ENCODE measurements around the gene CLCNKB. TPM values are rescaled to one million over a fixed set of nuclear protein-coding genes. Genes with fewer than 3 reads are reported as not detected.
A peak's percentile ranks its signal among the peaks of the same experiment; 100 is the strongest.
"Not testable (repeated sequence)": the region's sequence is repeated elsewhere in the genome, so short reads cannot be mapped to it uniquely, and the experiment has no call there.

Gene CLCNKB
- total RNA-seq, 1 donor from 2014 or later = 1.6 TPM

DNA sequence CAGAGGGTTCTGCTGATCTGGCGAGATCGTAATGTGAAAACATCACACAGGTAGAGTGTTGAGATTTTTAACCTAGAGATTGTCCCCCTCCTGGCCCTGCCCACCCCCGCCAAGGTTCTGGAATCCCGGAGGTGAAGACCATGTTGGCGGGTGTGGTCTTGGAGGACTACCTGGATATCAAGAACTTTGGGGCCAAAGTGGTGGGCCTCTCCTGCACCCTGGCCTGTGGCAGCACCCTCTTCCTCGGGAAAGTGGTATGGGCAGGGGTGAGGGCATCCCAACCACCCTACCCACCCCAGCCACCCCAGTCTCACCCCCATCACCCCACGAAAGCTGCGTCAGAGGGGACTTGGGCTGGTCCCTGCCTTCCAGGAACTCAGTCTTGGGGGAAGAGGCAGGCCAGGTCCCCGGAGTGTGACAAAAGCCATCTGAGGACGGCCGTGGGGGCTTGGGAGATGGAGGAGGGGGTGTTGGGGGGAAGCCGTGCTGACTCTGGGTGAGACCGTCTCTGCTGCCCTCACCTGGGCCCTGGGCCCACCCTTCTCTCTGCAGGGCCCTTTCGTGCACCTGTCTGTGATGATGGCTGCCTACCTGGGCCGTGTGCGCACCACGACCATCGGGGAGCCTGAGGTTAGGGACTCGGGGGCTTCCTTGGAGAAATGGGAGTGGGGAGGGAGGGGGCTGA, 4.4 kb downstream of the CLCNKB start:
- H3K9me3 Mint-ChIP-seq = no peaks in the 10 kb centered on the region
- TF ChIP-seq, protein P1, sequence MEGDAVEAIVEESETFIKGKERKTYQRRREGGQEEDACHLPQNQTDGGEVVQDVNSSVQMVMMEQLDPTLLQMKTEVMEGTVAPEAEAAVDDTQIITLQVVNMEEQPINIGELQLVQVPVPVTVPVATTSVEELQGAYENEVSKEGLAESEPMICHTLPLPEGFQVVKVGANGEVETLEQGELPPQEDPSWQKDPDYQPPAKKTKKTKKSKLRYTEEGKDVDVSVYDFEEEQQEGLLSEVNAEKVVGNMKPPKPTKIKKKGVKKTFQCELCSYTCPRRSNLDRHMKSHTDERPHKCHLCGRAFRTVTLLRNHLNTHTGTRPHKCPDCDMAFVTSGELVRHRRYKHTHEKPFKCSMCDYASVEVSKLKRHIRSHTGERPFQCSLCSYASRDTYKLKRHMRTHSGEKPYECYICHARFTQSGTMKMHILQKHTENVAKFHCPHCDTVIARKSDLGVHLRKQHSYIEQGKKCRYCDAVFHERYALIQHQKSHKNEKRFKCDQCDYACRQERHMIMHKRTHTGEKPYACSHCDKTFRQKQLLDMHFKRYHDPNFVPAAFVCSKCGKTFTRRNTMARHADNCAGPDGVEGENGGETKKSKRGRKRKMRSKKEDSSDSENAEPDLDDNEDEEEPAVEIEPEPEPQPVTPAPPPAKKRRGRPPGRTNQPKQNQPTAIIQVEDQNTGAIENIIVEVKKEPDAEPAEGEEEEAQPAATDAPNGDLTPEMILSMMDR (conservative IDR thresholded peaks at IDR 0.05) = no peak
- no peaks in the 10 kb centered on the region for H3K4me1 Mint-ChIP-seq (ENCODE audit: unreplicated experiment)
- H3K27me3 Mint-ChIP-seq = no peaks in the 10 kb centered on the region
- no peaks in the 10 kb centered on the region for H3K36me3 Mint-ChIP-seq
- peak overlapping the region; percentile 30 for H3K27ac Mint-ChIP-seq
- DNase-seq (ENCODE audit: extremely low spot score, unreplicated experiment) = no peak
- peak overlapping the region; percentile 78 for H3K4me3 Mint-ChIP-seq

DNA sequence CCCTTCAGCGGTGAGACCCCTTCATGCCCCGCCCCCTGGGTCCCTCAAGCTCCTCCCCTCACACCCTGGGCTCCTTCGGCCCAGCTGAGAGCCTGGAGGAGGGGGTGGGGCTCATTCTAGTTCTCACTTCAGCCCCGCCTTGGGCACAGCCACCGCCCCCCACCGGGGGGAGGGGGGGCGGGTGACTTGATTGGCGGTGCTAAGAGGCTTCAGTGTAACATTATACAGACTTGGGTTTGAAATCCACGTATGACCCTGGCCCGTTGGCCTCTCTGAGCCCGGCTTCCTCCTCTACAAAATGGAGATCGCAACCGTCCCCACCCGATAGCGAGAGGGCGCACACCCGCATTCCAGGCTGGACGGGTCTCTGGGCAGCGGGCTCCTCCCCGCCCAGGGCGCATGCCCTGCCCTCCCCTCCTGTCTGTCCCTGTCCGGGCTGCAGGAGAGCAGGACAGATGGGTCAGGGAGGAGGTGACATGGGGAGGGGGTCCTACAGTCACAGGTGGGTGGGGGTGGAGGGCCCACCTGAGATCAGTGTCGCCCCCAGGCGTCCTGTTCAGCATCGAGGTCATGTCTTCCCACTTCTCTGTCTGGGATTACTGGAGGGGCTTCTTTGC, 5.1 kb downstream of the CLCNKB start:
- Mint-ChIP-seq H3K9me3 (no peaks in the 10 kb centered on the region), H3K27ac (no peak overlapping the region), H3K36me3 (no peaks in the 10 kb centered on the region), H3K4me3 (peak overlapping the region; percentile 79), H3K4me1 (ENCODE audit: unreplicated experiment) (no peaks in the 10 kb centered on the region), H3K27me3 (no peaks in the 10 kb centered on the region)
- peak; percentile 84 for DNase-seq (ENCODE audit: extremely low spot score, unreplicated experiment)
- TF ChIP-seq, protein P1 (conservative IDR thresholded peaks at IDR 0.05) = peak; percentile 14

DNA sequence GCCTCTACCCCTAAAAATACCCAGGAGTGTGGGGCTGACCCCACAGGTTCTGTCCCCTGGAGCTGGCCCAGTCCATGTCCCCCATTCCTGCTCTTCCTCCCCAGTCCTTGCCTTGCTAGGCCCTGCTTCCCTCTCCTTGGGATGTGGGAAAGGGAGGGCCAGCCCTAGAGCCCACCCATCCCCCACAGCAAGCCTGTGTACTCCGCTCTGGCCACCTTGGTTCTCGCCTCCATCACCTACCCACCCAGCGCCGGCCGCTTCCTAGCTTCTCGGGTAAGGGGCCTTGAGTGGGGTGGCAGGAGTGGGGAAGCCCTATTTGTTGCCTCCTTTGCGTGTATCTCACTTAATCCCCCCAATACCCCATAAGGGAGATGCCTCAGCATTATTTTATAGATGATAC, 6.7 kb downstream of the CLCNKB start:
- TF ChIP-seq, protein P1 (conservative IDR thresholded peaks at IDR 0.05) = no peak
- H3K4me3 Mint-ChIP-seq = peak overlapping the region; percentile 51
- no peaks in the 10 kb centered on the region for H3K4me1 Mint-ChIP-seq (ENCODE audit: unreplicated experiment)
- no peak for DNase-seq (ENCODE audit: extremely low spot score, unreplicated experiment)
- H3K27me3 Mint-ChIP-seq = no peaks in the 10 kb centered on the region
- H3K27ac Mint-ChIP-seq = no peak overlapping the region
- H3K36me3 Mint-ChIP-seq = no peaks in the 10 kb centered on the region
- H3K9me3 Mint-ChIP-seq = no peaks in the 10 kb centered on the region

DNA sequence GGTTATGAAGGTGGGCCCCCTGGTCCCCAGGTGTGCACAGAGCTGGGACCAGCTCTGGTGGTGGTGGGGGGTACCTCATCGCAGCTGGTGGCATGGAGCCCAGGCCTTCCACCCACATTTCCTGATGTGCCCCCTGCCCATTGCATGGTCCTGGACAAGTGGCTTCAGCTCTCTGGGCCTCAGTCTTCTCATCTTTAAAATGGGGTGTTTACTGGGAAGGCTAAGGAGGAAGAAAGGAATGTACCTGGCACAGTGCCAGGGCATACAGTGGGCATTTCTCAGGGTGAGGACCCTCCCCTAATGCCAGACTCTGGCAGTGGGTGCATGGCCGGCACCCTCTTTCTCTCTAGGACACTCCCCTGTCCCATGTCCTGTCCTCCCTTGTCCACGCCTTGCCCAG, 7.5 kb downstream of the CLCNKB start:
- Mint-ChIP-seq H3K36me3 (no peaks in the 10 kb centered on the region), H3K9me3 (no peaks in the 10 kb centered on the region), H3K4me3 (no peak overlapping the region), H3K4me1 (ENCODE audit: unreplicated experiment) (peaks cover 4% of the 10 kb centered on the region), H3K27ac (no peak overlapping the region), H3K27me3 (no peaks in the 10 kb centered on the region)
- DNase-seq (ENCODE audit: extremely low spot score, unreplicated experiment) = no peak
- TF ChIP-seq, protein P1 (conservative IDR thresholded peaks at IDR 0.05) = no peak

DNA sequence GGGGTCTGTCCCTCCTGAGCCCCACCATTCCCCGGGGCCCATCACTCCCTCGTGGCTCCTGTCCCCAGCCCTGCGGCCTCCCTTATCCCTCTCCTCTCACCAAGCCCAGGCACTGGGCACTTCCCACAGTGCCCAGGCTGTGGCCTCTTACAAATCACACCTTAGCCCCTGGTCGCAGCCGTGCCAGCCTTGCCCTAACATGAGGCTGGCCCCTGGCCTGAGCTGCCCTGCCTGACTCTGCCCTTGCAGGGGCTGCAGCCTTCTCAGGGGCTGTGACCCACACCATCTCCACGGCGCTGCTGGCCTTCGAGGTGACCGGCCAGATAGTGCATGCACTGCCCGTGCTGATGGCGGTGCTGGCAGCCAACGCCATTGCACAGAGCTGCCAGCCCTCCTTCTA, 8.4 kb downstream of the CLCNKB start:
- not testable (repeated sequence) for DNase-seq (ENCODE audit: extremely low spot score, unreplicated experiment); H3K9me3 Mint-ChIP-seq; H3K4me3 Mint-ChIP-seq; H3K36me3 Mint-ChIP-seq; H3K27ac Mint-ChIP-seq; H3K4me1 Mint-ChIP-seq (ENCODE audit: unreplicated experiment); H3K27me3 Mint-ChIP-seq

DNA sequence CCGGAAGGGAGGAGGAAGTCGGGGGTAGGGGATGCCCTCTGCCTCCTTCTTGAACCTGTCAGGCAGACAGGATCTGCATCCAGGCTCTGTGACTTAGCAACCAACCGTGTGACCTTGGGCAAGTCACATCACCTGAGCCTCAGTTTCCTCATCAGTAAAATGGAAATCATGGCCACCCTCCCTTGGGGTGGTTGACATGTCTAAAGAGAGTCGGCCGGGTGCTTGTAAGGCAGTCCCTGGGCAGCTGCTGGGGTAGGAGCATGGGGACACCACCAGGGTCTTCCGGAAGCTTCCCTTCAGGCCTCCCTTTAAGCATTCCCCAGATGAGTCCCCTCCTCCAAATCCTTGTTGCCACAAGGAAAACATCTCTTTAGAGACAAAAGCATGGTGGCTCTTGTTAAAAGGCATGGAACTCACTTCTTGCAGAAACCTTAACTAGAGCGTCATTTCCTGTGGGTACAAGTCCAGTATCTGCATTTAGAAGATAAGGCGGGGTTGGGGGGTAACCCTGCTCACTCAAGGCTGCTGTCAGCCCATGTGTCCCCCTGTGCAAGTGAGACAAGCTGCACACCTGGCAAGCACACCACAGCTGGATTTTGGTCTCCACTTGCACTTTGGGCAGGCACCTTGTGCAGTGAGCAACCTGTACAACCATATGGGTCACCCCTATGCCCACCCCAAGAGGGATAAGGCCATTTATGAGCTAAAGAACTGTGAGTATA, 10.4 kb downstream of the CLCNKB start:
- Mint-ChIP-seq H3K4me1 (ENCODE audit: unreplicated experiment) (peaks cover 7% of the 10 kb centered on the region), H3K27ac (no peak overlapping the region)
- no peak for DNase-seq (ENCODE audit: extremely low spot score, unreplicated experiment)

More for the DNA sequence above, 10.4 kb downstream of the CLCNKB start:
- TF ChIP-seq, protein P1 (conservative IDR thresholded peaks at IDR 0.05) = no peak
- H3K9me3 Mint-ChIP-seq = no peaks in the 10 kb centered on the region
- H3K4me3 Mint-ChIP-seq = no peak overlapping the region
- H3K36me3 Mint-ChIP-seq = no peaks in the 10 kb centered on the region
- no peaks in the 10 kb centered on the region for H3K27me3 Mint-ChIP-seq
